SK-N-SH treated with all-trans-retinoic acid at 6 μM for 48 hours (cell line): Measurements from ENCODE around the gene ZNRF4.
A peak's percentile ranks its signal among the peaks of the same experiment; 100 is the strongest.

ENCODE experiments used
- ATAC-seq: fragments of 200-7000 bp; cut with Tn5 transposase; 3 replicates; pipeline ENCODE4 v1.9.1; 2020; ENCODE audit warnings: mild to moderate bottlenecking, moderate library complexity
- ARNTL ChIP-seq: fragments of 450-650 bp; formaldehyde crosslinking; IDR thresholded peaks from 2 replicates; pipeline ENCODE4 v1.5.0; 2020; ENCODE audit warnings: low read depth, mild to moderate bottlenecking, moderate library complexity, borderline replicate concordance
- BACH2 ChIP-seq: fragments of 250-450 bp; sonication (Bioruptor Pico); IDR thresholded peaks from 2 replicates; pipeline ENCODE4 v1.9.0; 2021; ENCODE audit warnings: mild to moderate bottlenecking, borderline replicate concordance
- CREB5 ChIP-seq: fragments of 250-450 bp; sonication (Bioruptor Pico); IDR thresholded peaks from 2 replicates; pipeline ENCODE4 v1.5.1; 2020; ENCODE audit warnings: low read depth, mild to moderate bottlenecking, moderate library complexity
- CSDC2 ChIP-seq: fragments of 250-450 bp; sonication (Bioruptor Pico); IDR thresholded peaks from 2 replicates; pipeline ENCODE4 v1.5.0; 2020; ENCODE audit warnings: mild to moderate bottlenecking, moderate library complexity
- CSRNP3 ChIP-seq: fragments of 250-450 bp; sonication (Bioruptor Pico); IDR thresholded peaks from 2 replicates; pipeline ENCODE4 v1.5.1; 2021; ENCODE audit warnings: mild to moderate bottlenecking, moderate library complexity
- ESRRG ChIP-seq: fragments of 250-450 bp; sonication (Bioruptor Pico); IDR thresholded peaks from 2 replicates; pipeline ENCODE4 v1.6.1; 2021; ENCODE audit warnings: mild to moderate bottlenecking
- GLIS3 ChIP-seq: fragments of 250-450 bp; sonication (Bioruptor Pico); IDR thresholded peaks from 2 replicates; pipeline ENCODE4 v1.5.0; 2020; ENCODE audit warnings: mild to moderate bottlenecking, moderate library complexity
- ISL1 ChIP-seq: fragments of 250-450 bp; sonication (Bioruptor Pico); IDR thresholded peaks from 2 replicates; pipeline ENCODE4 v2.1.2; 2022; ENCODE audit warnings: mild to moderate bottlenecking, moderate library complexity
- OSR1 ChIP-seq: fragments of 250-450 bp; sonication (Bioruptor Pico); IDR thresholded peaks from 2 replicates; pipeline ENCODE4 v1.8.0; 2022; ENCODE audit warnings: moderate library complexity, mild to moderate bottlenecking, inconsistent platforms
- PATZ1 ChIP-seq: fragments of 250-450 bp; sonication (Bioruptor Pico); IDR thresholded peaks from 2 replicates; pipeline ENCODE4 v1.8.0; 2020; ENCODE audit warnings: mild to moderate bottlenecking, moderate library complexity, borderline replicate concordance
- POU6F1 ChIP-seq: fragments of 250-450 bp; sonication (Bioruptor Pico); IDR thresholded peaks from 2 replicates; pipeline ENCODE4 v1.8.0; 2021; ENCODE audit warnings: low read depth, mild to moderate bottlenecking, moderate library complexity, borderline replicate concordance
- PPARA ChIP-seq: fragments of 250-450 bp; sonication (Bioruptor Pico); IDR thresholded peaks from 2 replicates; pipeline ENCODE4 v1.5.0; 2020; ENCODE audit warnings: mild to moderate bottlenecking, borderline replicate concordance
- RARB ChIP-seq: fragments of 250-450 bp; sonication (Bioruptor Pico); IDR thresholded peaks from 2 replicates; pipeline ENCODE4 v1.8.0; 2021; ENCODE audit warnings: mild to moderate bottlenecking, moderate library complexity
- SNAI2 ChIP-seq: fragments of 250-450 bp; sonication (Bioruptor Pico); IDR thresholded peaks from 2 replicates; pipeline ENCODE4 v1.5.0; 2020; ENCODE audit warnings: mild to moderate bottlenecking, moderate library complexity
- TOX ChIP-seq: fragments of 250-450 bp; sonication (Bioruptor Pico); IDR thresholded peaks from 2 replicates; pipeline ENCODE4 v1.8.0; 2021; ENCODE audit warnings: mild to moderate bottlenecking, moderate library complexity, borderline replicate concordance
- TSHZ2 ChIP-seq: fragments of 250-450 bp; sonication (Bioruptor Pico); IDR thresholded peaks from 2 replicates; pipeline ENCODE4 v1.5.0; 2020; ENCODE audit warnings: mild to moderate bottlenecking, moderate library complexity
- ZC3H10 ChIP-seq: fragments of 250-450 bp; sonication (Bioruptor Pico); IDR thresholded peaks from 2 replicates; pipeline ENCODE4 v1.5.1; 2021; ENCODE audit warnings: mild to moderate bottlenecking, moderate library complexity
- ZFP3 ChIP-seq: fragments of 250-450 bp; sonication (Bioruptor Pico); IDR thresholded peaks from 2 replicates; pipeline ENCODE4 v1.5.0; 2020; ENCODE audit warnings: mild to moderate bottlenecking, moderate library complexity
- ZFP30 ChIP-seq: fragments of 450-650 bp; formaldehyde crosslinking; IDR thresholded peaks from 2 replicates; pipeline ENCODE4 v1.5.0; 2022; ENCODE audit warnings: mild to moderate bottlenecking, moderate library complexity
- ZNF565 ChIP-seq: fragments of 450-650 bp; formaldehyde crosslinking; conservative IDR thresholded peaks from 2 replicates; pipeline ENCODE4 v1.5.0; 2020; ENCODE audit warnings: low read depth, mild to moderate bottlenecking, moderate library complexity
- ZNF70 ChIP-seq: fragments of 450-650 bp; formaldehyde crosslinking; IDR thresholded peaks from 2 replicates; pipeline ENCODE4 v1.5.0; 2020; ENCODE audit warnings: mild to moderate bottlenecking, moderate library complexity
- ZNF8 ChIP-seq: fragments of 450-650 bp; formaldehyde crosslinking; IDR thresholded peaks from 2 replicates; pipeline ENCODE4 v1.5.0; 2020; ENCODE audit warnings: mild to moderate bottlenecking, moderate library complexity

The ZNRF4 gene

GRCh38 chr19:5434970-5435641 is 20.1 kb upstream of the ZNRF4 start:
- TF ChIP-seq TOX (CRISPR knock-in tag): no peak
- no peak for TF ChIP-seq OSR1
- TF ChIP-seq ZNF565 (CRISPR knock-in tag): no peak
- no peak for TF ChIP-seq CSDC2
- TF ChIP-seq ZFP3: no peak
- TF ChIP-seq TSHZ2 (CRISPR knock-in tag): no peak
- TF ChIP-seq PPARA: no peak
- no peak for TF ChIP-seq BACH2 (CRISPR knock-in tag)
- no peak for TF ChIP-seq PATZ1 (CRISPR knock-in tag)
- no peak for TF ChIP-seq ISL1 (CRISPR knock-in tag)
- TF ChIP-seq ZNF70 (CRISPR knock-in tag): no peak
- no peak for TF ChIP-seq GLIS3 (CRISPR knock-in tag)
- TF ChIP-seq ZNF8: no peak
- TF ChIP-seq POU6F1 (CRISPR knock-in tag): no peak
- no peak for TF ChIP-seq RARB (CRISPR knock-in tag)
- no peak for TF ChIP-seq ESRRG (CRISPR knock-in tag)

GRCh38 chr19:5435642-5436017 is 19.6 kb upstream of the ZNRF4 start:
- no peak for TF ChIP-seq GLIS3 (CRISPR knock-in tag)
- TF ChIP-seq ZNF565 (CRISPR knock-in tag): no peak
- no peak for TF ChIP-seq POU6F1 (CRISPR knock-in tag)
- no peak for TF ChIP-seq PPARA
- TF ChIP-seq CREB5 (CRISPR knock-in tag): no peak
- no peak for TF ChIP-seq SNAI2 (CRISPR knock-in tag)
- no peak for TF ChIP-seq ZNF70 (CRISPR knock-in tag)
- TF ChIP-seq RARB (CRISPR knock-in tag): no peak
- no peak for TF ChIP-seq ZC3H10
- no peak for TF ChIP-seq TSHZ2 (CRISPR knock-in tag)
- no peak for TF ChIP-seq CSDC2
- no peak for TF ChIP-seq CSRNP3
- no peak for TF ChIP-seq ARNTL (CRISPR knock-in tag)
- TF ChIP-seq TOX (CRISPR knock-in tag): no peak
- TF ChIP-seq BACH2 (CRISPR knock-in tag): no peak
- no peak for TF ChIP-seq ZFP30 (CRISPR knock-in tag)
- ATAC-seq: no peak

More at GRCh38 chr19:5434970-5435641, 20.1 kb upstream of the ZNRF4 start:
- peak; percentile 66 for ATAC-seq
